Measurements from ENCODE around the gene CHST6.

The CHST6 gene

GRCh38 chr16:75481475-75481874 lies 13.8 kb downstream of the CHST6 start:
- TF ChIP-seq CTCF (IDR thresholded peaks at IDR 0.05; ENCODE audit: low read depth, low read length) (no peak), EZH2phosphoT487 (IDR thresholded peaks at IDR 0.05; ENCODE audit: low read depth) (no peak)
- no peak overlapping the region for H3K4me2 ChIP-seq (ENCODE audit: low read length)
- H2AFZ ChIP-seq (ENCODE audit: low read depth, low read length), result no peak overlapping the region
- no peaks in the 10 kb centered on the region for H3K79me2 ChIP-seq (ENCODE audit: low read length)
- no peaks in the 10 kb centered on the region for H4K20me1 ChIP-seq (ENCODE audit: insufficient read depth, low read length)
- H3K36me3 ChIP-seq (replicated peaks; ENCODE audit: low read depth, low read length), result no peaks in the 10 kb centered on the region
- peaks cover 10% of the 10 kb centered on the region for H3K4me1 ChIP-seq (ENCODE audit: low read length)
- H3K4me3 ChIP-seq (ENCODE audit: low read length), result no peak overlapping the region
- H3K27ac ChIP-seq (ENCODE audit: low read length), result no peak overlapping the region
- H3K27me3 ChIP-seq (ENCODE audit: low read depth, low read length), result peaks cover 7% of the 10 kb centered on the region; the same call in 1 of the 2 replicates
- H3K9me3 ChIP-seq (ENCODE audit: insufficient read depth, low read length), result no peaks in the 10 kb centered on the region
- H3K9ac ChIP-seq (ENCODE audit: low read length), result no peak overlapping the region

DNA sequence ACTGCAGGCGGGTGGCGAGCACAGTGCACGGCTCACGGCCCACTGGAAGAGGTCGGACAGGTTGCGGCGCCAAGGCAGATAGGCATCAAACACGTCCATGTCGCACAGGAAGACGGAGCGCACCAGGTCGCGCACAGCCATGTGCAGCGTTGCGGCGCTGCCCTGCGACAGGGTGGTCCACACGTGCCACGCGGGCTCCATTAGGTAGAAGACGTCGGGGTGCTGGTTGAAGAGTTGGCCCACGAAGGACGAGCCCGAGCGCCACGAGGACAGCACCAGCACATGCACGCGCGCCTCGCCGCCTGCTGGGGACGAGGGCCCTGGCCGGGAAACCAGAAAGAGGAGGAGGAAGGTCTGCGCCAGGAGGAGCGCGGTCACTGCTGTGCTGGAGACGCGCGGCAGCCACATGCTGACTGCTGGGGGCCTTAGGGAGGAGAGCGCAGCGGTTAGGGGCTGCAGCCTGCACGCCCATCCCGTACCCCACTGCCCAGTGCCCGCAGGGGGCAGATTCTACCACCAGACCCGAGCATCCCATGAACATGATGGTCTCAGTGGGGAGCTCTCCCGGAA lies 15.7 kb downstream of the CHST6 start:
- H3K27ac ChIP-seq (ENCODE audit: low read length), result no peak overlapping the region
- H3K4me2 ChIP-seq (ENCODE audit: low read length), result no peak overlapping the region
- no peak overlapping the region for H2AFZ ChIP-seq (ENCODE audit: low read depth, low read length)
- no peak overlapping the region for H3K4me3 ChIP-seq (ENCODE audit: low read length)
- no peaks in the 10 kb centered on the region for H3K79me2 ChIP-seq (ENCODE audit: low read length)
- H4K20me1 ChIP-seq (ENCODE audit: insufficient read depth, low read length), result no peaks in the 10 kb centered on the region
- H3K9ac ChIP-seq (ENCODE audit: low read length), result no peak overlapping the region
- no peaks in the 10 kb centered on the region for H3K36me3 ChIP-seq (replicated peaks; ENCODE audit: low read depth, low read length)
- TF ChIP-seq CTCF (IDR thresholded peaks at IDR 0.05; ENCODE audit: low read depth, low read length) (no peak), EZH2phosphoT487 (IDR thresholded peaks at IDR 0.05; ENCODE audit: low read depth) (no peak)
- no peaks in the 10 kb centered on the region for H3K9me3 ChIP-seq (ENCODE audit: insufficient read depth, low read length)
- H3K27me3 ChIP-seq (ENCODE audit: low read depth, low read length), result peaks cover 4% of the 10 kb centered on the region; the same call in 1 of the 2 replicates
- H3K4me1 ChIP-seq (ENCODE audit: low read length), result peaks cover 10% of the 10 kb centered on the region

GRCh38 chr16:75478480-75479345 lies 16.5 kb downstream of the CHST6 start:
- Histone ChIP-seq H3K4me2 (ENCODE audit: low read length) (peak overlapping the region; percentile 37), H3K4me3 (ENCODE audit: low read length) (no peak overlapping the region), H3K27ac (ENCODE audit: low read length) (no peak overlapping the region), H4K20me1 (ENCODE audit: insufficient read depth, low read length) (no peaks in the 10 kb centered on the region), H3K4me1 (ENCODE audit: low read length) (peaks cover 10% of the 10 kb centered on the region), H3K36me3 (replicated peaks; ENCODE audit: low read depth, low read length) (no peaks in the 10 kb centered on the region), H3K27me3 (ENCODE audit: low read depth, low read length) (peaks cover 4% of the 10 kb centered on the region; the same call in 1 of the 2 replicates), H2AFZ (ENCODE audit: low read depth, low read length) (peak overlapping the region; percentile 81; the same call in 1 of the 2 replicates), H3K79me2 (ENCODE audit: low read length) (no peaks in the 10 kb centered on the region), H3K9me3 (ENCODE audit: insufficient read depth, low read length) (no peaks in the 10 kb centered on the region), H3K9ac (ENCODE audit: low read length) (no peak overlapping the region)
- TF ChIP-seq CTCF (IDR thresholded peaks at IDR 0.05; ENCODE audit: low read depth, low read length) (no peak), EZH2phosphoT487 (IDR thresholded peaks at IDR 0.05; ENCODE audit: low read depth) (no peak)

All from OCI-LY3 (cell line).